ENCODE measurements around the gene ERMP1.

Gene ERMP1

GRCh38 chr9:5864446-5864845 lies 31.5 kb upstream of the ERMP1 start:
- H3K27ac ChIP-seq (ENCODE audit: low read length), result no peak overlapping the region
- no peak overlapping the region for H3K4me3 ChIP-seq (ENCODE audit: low read length)
- DNase-seq, result no peak
- no peaks in the 10 kb centered on the region for H4K20me1 ChIP-seq (ENCODE audit: insufficient read depth, low read length)
- H3K9ac ChIP-seq (ENCODE audit: low read length), result no peak overlapping the region
- no peaks in the 10 kb centered on the region for H3K9me2 ChIP-seq (replicated peaks; ENCODE audit: insufficient read depth, low read length)
- H3F3A ChIP-seq (ENCODE audit: insufficient read depth, low read length), result no peaks in the 10 kb centered on the region
- no peak for TF ChIP-seq EZH2phosphoT487 (IDR thresholded peaks at IDR 0.05; ENCODE audit: low read length)
- no peak for TF ChIP-seq EZH2 (optimal IDR thresholded peaks at IDR 0.05; ENCODE audit: low read depth, low read length)
- TF ChIP-seq CTCF (IDR thresholded peaks at IDR 0.05; ENCODE audit: low read length), result no peak
- H2AFZ ChIP-seq (ENCODE audit: low read length), result no peak overlapping the region
- no peaks in the 10 kb centered on the region for H3K79me2 ChIP-seq (ENCODE audit: low read length)
- H3K9me3 ChIP-seq (replicated peaks; ENCODE audit: insufficient read depth, low read length), result no peaks in the 10 kb centered on the region
- no peaks in the 10 kb centered on the region for H3K4me1 ChIP-seq (ENCODE audit: low read length)
- H3K27me3 ChIP-seq (replicated peaks; ENCODE audit: insufficient read depth, low read length), result no peaks in the 10 kb centered on the region
- no peak overlapping the region for H3K4me2 ChIP-seq (ENCODE audit: low read depth, low read length)
- no peaks in the 10 kb centered on the region for H3K36me3 ChIP-seq (replicated peaks; ENCODE audit: insufficient read depth, low read length)

- DNase-seq, result no peak
- Histone ChIP-seq H3K9ac (ENCODE audit: low read length) (no peak overlapping the region), H3K4me1 (ENCODE audit: low read length) (no peaks in the 10 kb centered on the region), H3K9me2 (replicated peaks; ENCODE audit: insufficient read depth, low read length) (no peaks in the 10 kb centered on the region), H3K4me2 (ENCODE audit: low read depth, low read length) (no peak overlapping the region), H3K36me3 (replicated peaks; ENCODE audit: insufficient read depth, low read length) (no peaks in the 10 kb centered on the region), H3K79me2 (ENCODE audit: low read length) (no peaks in the 10 kb centered on the region), H2AFZ (ENCODE audit: low read length) (no peak overlapping the region), H4K20me1 (ENCODE audit: insufficient read depth, low read length) (no peaks in the 10 kb centered on the region), H3K9me3 (replicated peaks; ENCODE audit: insufficient read depth, low read length) (no peaks in the 10 kb centered on the region), H3K27ac (ENCODE audit: low read length) (no peak overlapping the region), H3K27me3 (replicated peaks; ENCODE audit: insufficient read depth, low read length) (no peaks in the 10 kb centered on the region), H3F3A (ENCODE audit: insufficient read depth, low read length) (no peaks in the 10 kb centered on the region), H3K4me3 (ENCODE audit: low read length) (no peak overlapping the region)
- TF ChIP-seq CTCF (IDR thresholded peaks at IDR 0.05; ENCODE audit: low read length) (no peak), EZH2phosphoT487 (IDR thresholded peaks at IDR 0.05; ENCODE audit: low read length) (no peak), EZH2 (optimal IDR thresholded peaks at IDR 0.05; ENCODE audit: low read depth, low read length) (no peak)
Measured at GRCh38 chr9:5863092-5863746, 30.3 kb upstream of the ERMP1 start.

GRCh38 chr9:5858833-5859232 lies 25.9 kb upstream of the ERMP1 start:
- H3K4me3 ChIP-seq (ENCODE audit: low read length), result no peak overlapping the region
- H3K9me2 ChIP-seq (replicated peaks; ENCODE audit: insufficient read depth, low read length), result no peaks in the 10 kb centered on the region
- H2AFZ ChIP-seq (ENCODE audit: low read length), result no peak overlapping the region
- no peaks in the 10 kb centered on the region for H4K20me1 ChIP-seq (ENCODE audit: insufficient read depth, low read length)
- no peak overlapping the region for H3K4me2 ChIP-seq (ENCODE audit: low read depth, low read length)
- H3K36me3 ChIP-seq (replicated peaks; ENCODE audit: insufficient read depth, low read length), result no peaks in the 10 kb centered on the region
- H3K9ac ChIP-seq (ENCODE audit: low read length), result no peak overlapping the region
- no peaks in the 10 kb centered on the region for H3K9me3 ChIP-seq (replicated peaks; ENCODE audit: insufficient read depth, low read length)
- no peak for DNase-seq
- no peaks in the 10 kb centered on the region for H3K79me2 ChIP-seq (ENCODE audit: low read length)
- H3F3A ChIP-seq (ENCODE audit: insufficient read depth, low read length), result no peaks in the 10 kb centered on the region
- no peaks in the 10 kb centered on the region for H3K4me1 ChIP-seq (ENCODE audit: low read length)
- TF ChIP-seq EZH2phosphoT487 (IDR thresholded peaks at IDR 0.05; ENCODE audit: low read length) (no peak), CTCF (IDR thresholded peaks at IDR 0.05; ENCODE audit: low read length) (no peak), EZH2 (optimal IDR thresholded peaks at IDR 0.05; ENCODE audit: low read depth, low read length) (no peak)
- H3K27me3 ChIP-seq (replicated peaks; ENCODE audit: insufficient read depth, low read length), result no peaks in the 10 kb centered on the region
- H3K27ac ChIP-seq (ENCODE audit: low read length), result no peak overlapping the region
